Heart right ventricle (tissue), 16 donors: ENCODE measurements around the gene TMEM134. TPM values are rescaled to one million over a fixed set of nuclear protein-coding genes. Genes with fewer than 3 reads are reported as not detected.

ENCODE experiments used
- ATAC-seq, 8 donors: fragments of 200-7000 bp; cut with Tn5 transposase; one replicate each; pipeline ENCODE4 v1.9.1; 2020; ENCODE audit warnings: mild to moderate bottlenecking in 8 of 8, moderate library complexity in 8 of 8, moderate number of reproducible peaks in 1 of 8
- DNase-seq, 2 donors: peaks; one replicate each; pipeline ENCODE4 v3.0.0-alpha.2; 2020
- H3K27ac ChIP-seq, 10 donors: fragments of 200-600 bp; sonication (generic) in 2 of 10; one replicate each; pipeline versions ENCODE4 v1.5.0 to v1.8.0; 2020 to 2022; ENCODE audit warnings: mild to moderate bottlenecking in 3 of 10
- H3K27me3 ChIP-seq, 7 donors: fragments of 200-600 bp; one replicate each; pipeline ENCODE4 v1.8.0; 2021 to 2022; ENCODE audit warnings: mild to moderate bottlenecking in 2 of 7
- H3K36me3 ChIP-seq, 9 donors: fragments of 200-600 bp; sonication (generic) in 1 of 9; one replicate each; pipeline versions ENCODE4 v1.5.0 to v1.8.0; 2020 to 2022; ENCODE audit warnings: mild to moderate bottlenecking in 2 of 9
- H3K4me1 ChIP-seq, 9 donors: fragments of 200-600 bp; sonication (generic) in 1 of 9; one replicate each; pipeline versions ENCODE4 v1.5.0 to v1.8.0; 2020 to 2022; ENCODE audit warnings: mild to moderate bottlenecking in 4 of 9
- H3K4me3 ChIP-seq, 10 donors: fragments of 200-600 bp; sonication (generic) in 2 of 10; one replicate each; pipeline versions ENCODE4 v1.5.0 to v1.8.0; 2020 to 2022; ENCODE audit warnings: mild to moderate bottlenecking in 7 of 10, moderate library complexity in 2 of 10
- H3K9me3 ChIP-seq, 11 donors: fragments of 200-600 bp in 10 of 11; sonication (generic) in 2 of 11; one replicate each; pipeline versions ENCODE4 v1.5.0 to v1.8.0; 2013 to 2022; ENCODE audit warnings: mild to moderate bottlenecking in 2 of 11, control low read depth in 1 of 11, moderate library complexity in 1 of 11
- WGBS, 2 donors: extraction: QIAGEN DNeasy Blood & Tissue Kit; methylation state at CpG; one replicate each; pipeline ENCODE4 v1.1.7; 2013; ENCODE audit warnings: inconsistent platforms in 1 of 2; 5-methylcytosine and 5-hydroxymethylcytosine counted together
- intact Hi-C, 10 donors: fragments of 100-400 bp; cut with DNase I; formaldehyde crosslinking; loops; one replicate each; pipeline versions ENCODE4 v1.11.1 to v1.14.2; 2022
- polyA plus RNA-seq, 2 donors: library from polyadenylated mRNA; stranded (reverse); fragments of 200-250 nt; gene quantifications; one replicate each; pipeline ENCODE4 v1.2.3, GENCODE V29; 2013
- total RNA-seq, 10 donors: library from RNA; stranded (reverse); fragmentation: NEBNext Ultra II Directional in 3 of 10; extraction: Animal tissue kit (Norgen Biotek cat#: 25700) in 3 of 10; gene quantifications; one replicate each; pipeline versions ENCODE4 v1.2.1 to v1.2.4, GENCODE V29; 2021 to 2023
- TF ChIP-seq, protein P1 (sequence below), 9 donors: fragments of 200-600 bp; sonication (generic) in 2 of 9; IDR thresholded peaks; one replicate each; pipeline versions ENCODE4 v1.5.0 to v1.8.0; 2021 to 2022; ENCODE audit warnings: antibody characterized with exemption in 9 of 9, mild to moderate bottlenecking in 5 of 9, moderate library complexity in 1 of 9
- donor health status: Arrhythmogenic right ventricular cardiomyopathy.
- donor health status: ischemic (EF 13 %, LVEDD 7.1; RV severe dilation, severe dysfunction).
- donor health status: healthy with polysubstance abuse.
- donor health status: DM: no; HTN: yes; CAD: no.
- donor health status: DM: no; HTN: no; CAD: no.
- donor health status: ischemic (EF 25% LVEDD 6.9; RV normal size, moderate dysfunction).
- donor health status: ischemic (EF 25% LVEDD 5.7; RV mildly dilated, moderate dysfunction).
- donor health status: healthy.
- donor health status: DM: yes; HTN: yes; CAD: no.
- donor health status: Ischemic cardiomyopathy.
- donor health status: ischemic (EF 35%, LVEDD 5.7; RV mildly dilated, moderate dysfunction).
- donor health status: nonischemic (EF 11% LVEDD 7.7; RV severe dilation, severe dysfunction).
- donor health status: DM: yes; HTN: yes; CAD: no.
- donor health status: PGD.
- donor health status: ischemic (EF 29% LVEDD 5.4; RV normal size, mild dysfunction).
- donor health status: nonischemic (EF 23%, LVEDD 6.1; RV moderate dilation, normal function).

TMEM134 gene
- total and polyA plus RNA-seq, 12 donors = 69.8 to 104 (median 81.2) TPM

DNA sequence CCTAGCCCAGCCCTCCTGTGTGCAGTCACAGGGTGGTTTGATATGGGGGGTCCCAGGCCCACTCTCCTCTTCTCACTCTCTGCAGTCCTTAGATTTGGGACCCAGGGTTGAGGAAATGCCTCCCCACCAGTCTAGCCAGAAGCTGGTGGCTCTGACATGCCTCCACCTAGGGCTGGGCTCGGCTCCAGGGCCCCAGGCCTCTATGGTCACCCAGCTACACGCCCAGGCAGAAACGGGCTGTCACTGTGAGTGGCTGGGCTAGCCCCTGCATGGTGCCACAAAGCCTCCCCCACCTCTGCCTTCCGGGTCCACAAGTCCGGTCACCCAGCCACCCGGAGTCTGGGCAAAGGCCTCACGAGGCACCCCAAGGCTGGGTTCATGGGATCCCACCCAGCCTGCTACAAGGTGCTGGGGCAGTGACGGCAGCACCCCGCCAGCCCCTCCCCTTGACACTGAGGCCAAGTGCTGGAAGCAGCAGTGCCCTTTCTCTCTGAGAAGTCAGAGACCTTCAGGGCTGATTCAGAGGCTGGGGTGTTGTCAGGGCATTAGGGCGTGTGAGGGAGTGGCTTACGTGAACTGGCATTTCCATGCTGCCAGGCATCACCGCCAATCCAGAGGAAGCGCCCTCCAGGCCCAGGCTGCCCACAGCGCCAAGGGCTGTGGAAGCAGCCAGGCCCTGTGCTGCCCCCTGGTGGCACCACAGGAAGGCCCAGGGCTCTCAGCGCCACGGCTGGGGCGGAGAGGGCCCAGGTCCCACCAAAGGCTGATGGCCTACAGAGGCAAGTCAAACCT, 36.8 kb upstream of the TMEM134 start:
- Histone ChIP-seq H3K36me3 (peaks cover 0 to 31% (median 8%) of the 10 kb centered on the region in 9 donors), H3K27ac (peak overlapping the region; percentile 82 to 100 (median 98)), H3K27me3 (no peaks in the 10 kb centered on the region), H3K4me3 (peak overlapping the region; percentile 60 to 96 (median 78)), H3K9me3 (no peaks in the 10 kb centered on the region), H3K4me1 (peaks cover 17 to 50% (median 42%) of the 10 kb centered on the region in 9 donors)
- intact Hi-C loops = loop anchor here in 8 of 10 donors (1.0 to 10.0 kb wide), 14 partner anchors 23 to 154 kb away; partner anchors contain the start of genes PPP1CA (in 6 of the 8), TBC1D10C (in 4 of the 8), TMEM134 (in 3 of the 8) and GSTP1 (in 2 of the 8)
- TF ChIP-seq, protein P1, sequence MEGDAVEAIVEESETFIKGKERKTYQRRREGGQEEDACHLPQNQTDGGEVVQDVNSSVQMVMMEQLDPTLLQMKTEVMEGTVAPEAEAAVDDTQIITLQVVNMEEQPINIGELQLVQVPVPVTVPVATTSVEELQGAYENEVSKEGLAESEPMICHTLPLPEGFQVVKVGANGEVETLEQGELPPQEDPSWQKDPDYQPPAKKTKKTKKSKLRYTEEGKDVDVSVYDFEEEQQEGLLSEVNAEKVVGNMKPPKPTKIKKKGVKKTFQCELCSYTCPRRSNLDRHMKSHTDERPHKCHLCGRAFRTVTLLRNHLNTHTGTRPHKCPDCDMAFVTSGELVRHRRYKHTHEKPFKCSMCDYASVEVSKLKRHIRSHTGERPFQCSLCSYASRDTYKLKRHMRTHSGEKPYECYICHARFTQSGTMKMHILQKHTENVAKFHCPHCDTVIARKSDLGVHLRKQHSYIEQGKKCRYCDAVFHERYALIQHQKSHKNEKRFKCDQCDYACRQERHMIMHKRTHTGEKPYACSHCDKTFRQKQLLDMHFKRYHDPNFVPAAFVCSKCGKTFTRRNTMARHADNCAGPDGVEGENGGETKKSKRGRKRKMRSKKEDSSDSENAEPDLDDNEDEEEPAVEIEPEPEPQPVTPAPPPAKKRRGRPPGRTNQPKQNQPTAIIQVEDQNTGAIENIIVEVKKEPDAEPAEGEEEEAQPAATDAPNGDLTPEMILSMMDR (IDR thresholded peaks at IDR 0.05) = peak; percentile 98 to 99 (median 99)
- ATAC-seq = peak; percentile 44 to 80 (median 68)
- 6 to 15% methylated on average over 17 of the region's 17 CpGs for WGBS, 2 donors
- DNase-seq = peak; percentile 87 to 91

DNA sequence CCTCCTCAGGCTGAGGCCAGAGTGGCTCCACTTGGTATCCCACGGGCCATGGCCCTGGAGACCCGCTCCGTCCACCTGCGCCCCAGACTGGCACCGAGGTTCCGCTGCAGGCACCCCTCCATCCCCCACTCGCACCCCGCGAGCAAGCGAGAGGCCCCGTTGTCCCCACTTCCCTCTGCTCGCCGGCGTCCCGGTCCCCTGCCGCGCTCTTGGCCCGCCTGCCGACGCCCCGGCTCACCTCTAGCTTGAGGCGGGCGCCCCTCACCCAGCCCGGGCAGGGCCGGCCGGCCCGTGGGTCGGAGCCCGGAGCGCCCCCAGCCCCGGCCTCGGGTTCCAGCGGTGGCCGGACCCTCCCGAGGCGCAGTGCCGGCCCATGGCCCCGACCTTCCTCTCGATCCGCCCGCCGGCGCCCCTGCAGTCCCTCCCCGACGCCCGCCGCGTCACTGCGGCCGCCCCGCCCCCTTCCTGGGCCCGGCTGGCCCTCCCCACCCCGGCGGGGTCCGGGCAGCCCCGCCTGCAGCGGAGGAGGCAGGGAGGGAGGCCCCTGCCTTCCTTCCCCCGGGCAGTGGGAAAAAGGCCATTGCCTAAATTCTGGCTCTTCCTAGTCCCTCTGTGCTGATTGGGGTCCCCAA, 36.0 kb upstream of the TMEM134 start, which contains the start of gene PITPNM1:
PITPNM1 (minus strand) TSS at position 414 of the 632 bp plus-strand sequence. CDS start 1,183 bp downstream, outside the sequence.
- Histone ChIP-seq H3K4me3 (peak within 1 kb of the TSS; percentile 60 to 96 (median 78)), H3K27ac (peak within 1 kb of the TSS; percentile 82 to 100 (median 98)), H3K9me3 (no peaks in the 10 kb centered on the region), H3K27me3 (no peaks in the 10 kb centered on the region), H3K36me3 (peaks cover 0 to 37% (median 8%) of the 10 kb centered on the region in 9 donors), H3K4me1 (peaks cover 17 to 53% (median 42%) of the 10 kb centered on the region in 9 donors)
- TF ChIP-seq, protein P1 (IDR thresholded peaks at IDR 0.05) = no peak
- DNase-seq (peak; percentile 78 to 87), ATAC-seq (peak; percentile 49 to 70 (median 58))
- intact Hi-C loops = loop anchor here in 6 of 10 donors (1.0 to 10.0 kb wide), 10 partner anchors 36 to 153 kb away; partner anchors contain the start of genes PPP1CA (in 4 of the 6), TBC1D10C (in 4 of the 6), TMEM134 (in 3 of the 6) and GSTP1 (in 2 of the 6)
- 1 to 2% methylated on average over 46 to 56 of the region's 58 CpGs for WGBS, 2 donors

DNA sequence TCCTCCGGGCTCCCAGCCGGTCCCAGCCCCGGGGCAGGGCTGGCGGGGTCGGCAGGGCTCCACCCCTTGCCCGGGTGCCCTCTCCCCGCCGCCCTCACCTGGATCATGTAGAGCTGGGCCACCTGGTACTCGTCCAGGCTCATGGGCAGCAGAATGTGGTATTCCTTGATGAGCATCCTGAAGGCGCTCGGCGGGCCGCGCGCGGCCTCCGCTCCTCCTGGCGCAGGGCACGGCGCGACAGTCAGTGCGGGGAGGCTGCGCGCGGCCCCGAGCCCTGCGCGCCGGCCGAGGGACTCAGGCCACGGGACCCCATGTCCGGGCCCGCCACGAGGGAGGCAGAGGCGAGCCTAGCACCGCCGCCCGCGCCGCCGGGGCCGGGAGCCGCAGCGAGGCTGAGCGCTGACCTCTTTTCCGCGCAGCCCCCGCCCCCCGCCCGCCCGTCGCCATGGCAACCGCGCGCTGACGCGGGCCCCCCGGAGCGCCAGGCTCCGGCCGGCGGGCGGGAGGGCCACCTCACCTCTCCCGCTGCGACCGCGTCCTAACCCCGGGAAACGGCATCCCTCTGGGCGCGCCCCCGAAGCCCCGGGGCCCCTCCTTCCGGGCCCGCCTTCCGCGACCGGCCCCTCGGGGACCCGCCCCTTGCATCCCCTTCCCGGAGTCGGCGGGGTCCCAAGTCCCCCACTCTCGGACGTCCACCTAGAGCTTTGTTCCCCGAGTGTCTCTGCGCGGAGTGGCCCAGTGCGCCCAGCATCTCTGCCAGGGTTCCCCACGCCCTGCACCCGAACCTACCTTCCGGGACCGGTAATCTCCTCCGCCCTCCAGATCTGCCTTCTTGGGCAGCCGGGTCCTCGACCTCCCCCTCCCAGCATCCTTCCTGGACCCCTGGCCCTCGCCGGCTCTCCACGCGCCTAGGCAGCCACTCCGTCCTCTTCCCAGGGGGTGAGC, 35.2 kb upstream of the TMEM134 start:
- DNase-seq = peak; percentile 28 to 44
- TF ChIP-seq, protein P1 (IDR thresholded peaks at IDR 0.05) = no peak
- Histone ChIP-seq H3K27ac (peak overlapping the region; percentile 82 to 100 (median 98)), H3K36me3 (peaks cover 0 to 44% (median 8%) of the 10 kb centered on the region in 9 donors), H3K9me3 (no peaks in the 10 kb centered on the region), H3K4me1 (peaks cover 17 to 52% (median 42%) of the 10 kb centered on the region in 9 donors), H3K27me3 (no peaks in the 10 kb centered on the region), H3K4me3 (peak overlapping the region; percentile 60 to 96 (median 78))
- WGBS, 2 donors = 3 to 4% methylated on average over 89 to 101 of the region's 101 CpGs
- no peak for ATAC-seq
- intact Hi-C loops = loop anchor here in 3 of 10 donors (2.0 to 10.0 kb wide), 3 partner anchors 35 to 109 kb away; partner anchors contain the start of genes GSTP1 (in 1 of the 3), RAD9A (in 1 of the 3) and TMEM134 (in 1 of the 3)
